GDM1 (cell line): ENCODE results near the gene LAP3.
A peak's percentile ranks its signal among the peaks of the same experiment; 100 is the strongest.
"Not testable (repeated sequence)": the region's sequence is repeated elsewhere in the genome, so short reads cannot be mapped to it uniquely, and the experiment has no call there.

Experiments
- DNase-seq: peaks from one replicate; lab custom pipeline; 2025; lab: John Stamatoyannopoulos, UW

The LAP3 gene

DNA sequence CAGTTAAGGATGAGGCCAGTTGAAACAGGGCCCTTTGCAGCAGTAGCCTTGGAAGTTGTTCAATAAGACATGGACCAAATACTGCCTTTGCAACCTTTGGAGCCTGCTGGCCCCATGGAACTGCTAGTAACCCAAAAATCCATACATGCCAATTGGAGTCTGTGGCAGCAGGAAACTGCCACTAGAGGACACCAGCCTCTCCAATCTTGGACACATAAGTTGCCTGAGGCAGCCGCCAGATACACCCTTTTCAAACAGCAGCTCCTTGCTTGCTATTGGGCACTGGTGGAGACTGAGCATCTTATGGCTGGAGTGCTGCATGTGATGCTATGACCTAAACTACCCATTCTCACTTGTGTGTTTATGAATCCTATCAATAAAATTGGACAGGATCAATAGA lies 14.8 kb upstream of the LAP3 start:
- no peak for DNase-seq

DNA sequence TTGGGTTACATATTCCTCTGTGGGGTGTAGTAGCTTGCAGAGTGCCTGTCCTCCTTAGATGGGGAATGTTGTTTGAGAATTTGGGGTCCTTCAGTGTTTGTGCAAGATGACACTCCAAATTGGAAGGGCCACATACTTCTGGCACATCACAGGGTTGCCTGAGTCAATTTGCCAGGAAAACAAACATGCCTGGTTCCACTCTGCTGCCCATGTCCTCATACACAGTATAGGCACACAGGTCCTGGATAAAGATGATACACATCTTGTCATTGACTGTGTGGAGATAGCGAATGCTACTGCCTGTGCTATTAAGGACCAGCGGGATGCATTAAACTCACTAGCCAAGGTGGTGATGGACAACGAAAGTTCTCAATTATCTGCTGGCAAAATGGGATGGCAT lies 11.2 kb upstream of the LAP3 start:
- DNase-seq = no peak

DNA sequence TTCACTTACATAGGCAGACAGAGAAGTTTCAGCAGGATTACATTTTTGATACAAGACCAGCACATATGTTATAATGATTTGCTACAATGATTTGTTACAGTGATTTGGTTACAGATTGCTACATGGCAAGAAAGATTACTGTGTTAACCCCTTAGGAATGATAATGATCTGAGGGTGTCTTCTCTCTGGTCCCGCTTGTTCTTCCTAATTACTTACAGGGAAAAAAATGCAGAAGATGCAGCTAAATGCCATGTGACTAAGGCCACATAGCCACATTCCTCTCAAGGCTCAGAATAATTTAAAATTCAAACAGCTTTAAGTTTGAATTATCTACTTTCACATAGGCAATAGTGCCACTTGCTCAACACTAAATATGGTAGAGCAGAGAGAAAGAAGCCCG lies 9.7 kb upstream of the LAP3 start:
- no peak for DNase-seq

DNA sequence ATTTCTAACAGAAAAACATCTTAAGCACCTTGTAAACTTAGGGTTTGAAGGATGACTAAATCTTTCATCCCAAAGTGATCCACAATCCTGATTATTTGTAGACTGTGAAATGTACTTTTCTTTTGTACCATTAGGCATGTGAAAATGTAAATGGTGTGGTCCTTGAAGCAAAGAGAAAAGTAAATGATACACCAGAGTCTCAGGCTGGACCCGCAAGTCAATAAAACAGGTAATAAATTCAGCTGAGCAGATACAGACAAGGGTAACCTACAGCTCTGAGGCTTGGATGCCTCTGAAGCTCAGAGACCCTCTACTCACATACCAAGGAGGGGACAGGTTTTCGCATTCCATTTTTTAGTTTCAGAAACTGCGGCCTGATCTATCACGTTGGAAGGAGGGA lies 2.8 kb upstream of the LAP3 start:
- no peak for DNase-seq

DNA sequence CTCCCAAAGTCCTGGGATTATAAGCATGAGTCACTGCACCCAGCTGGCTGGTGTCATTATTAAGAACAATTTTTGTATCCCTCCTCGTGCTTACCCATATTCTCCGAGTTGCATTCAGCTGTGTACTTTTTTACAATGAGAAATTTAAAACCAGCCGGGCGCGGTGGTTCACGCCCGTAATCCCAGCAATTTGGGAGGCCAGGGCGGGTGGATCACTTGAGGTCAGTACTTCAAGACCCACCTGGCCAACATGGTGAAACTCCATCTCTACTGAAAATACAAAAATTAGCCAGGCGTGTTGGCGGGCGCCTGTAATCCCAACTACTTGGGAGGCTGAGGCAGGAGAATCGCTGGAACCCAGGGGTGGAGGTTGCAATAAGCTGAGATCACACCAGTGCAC lies 1.8 kb upstream of the LAP3 start:
- not testable (repeated sequence) for DNase-seq

DNA sequence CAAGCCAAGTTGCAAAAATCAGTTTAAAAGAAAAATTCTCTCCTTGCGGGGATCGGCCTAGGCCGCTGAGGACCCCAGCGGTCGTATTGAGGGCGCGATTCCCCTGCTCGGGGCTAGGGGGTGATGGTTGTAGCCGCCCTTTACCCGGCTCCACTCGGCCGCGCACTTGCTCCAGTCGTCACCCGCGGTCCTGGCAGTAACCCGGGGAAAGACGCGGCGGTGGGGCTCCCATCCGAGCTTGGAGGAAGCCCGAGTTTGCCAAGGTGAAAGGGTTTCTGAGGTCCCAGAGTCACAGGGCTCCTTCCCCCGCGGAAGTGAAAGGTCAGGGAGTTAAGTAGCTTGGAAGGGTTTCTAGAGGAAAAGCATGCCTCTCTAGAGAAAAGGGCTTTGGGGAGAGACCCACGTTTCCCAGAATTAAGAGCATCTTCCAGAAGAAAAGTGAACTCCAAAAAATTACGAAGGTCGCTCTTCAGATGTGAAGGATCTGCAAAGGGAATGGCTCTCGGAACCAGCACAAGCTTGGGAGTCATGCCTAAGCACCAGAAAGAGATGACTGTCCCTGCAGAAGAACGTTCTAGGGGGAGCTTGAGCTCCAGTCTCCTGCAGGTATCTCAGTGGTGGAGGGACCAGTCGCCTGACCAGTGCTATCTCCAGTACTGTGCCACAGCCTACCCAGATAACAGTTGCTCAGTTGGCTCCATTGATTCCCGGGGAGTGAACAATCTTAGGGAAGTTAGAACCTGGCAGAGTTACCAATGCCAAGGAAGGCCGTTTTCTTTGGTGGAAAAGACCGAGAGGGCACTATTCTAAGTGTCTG lies 875 bp downstream of the LAP3 start:
- DNase-seq = no peak

DNA sequence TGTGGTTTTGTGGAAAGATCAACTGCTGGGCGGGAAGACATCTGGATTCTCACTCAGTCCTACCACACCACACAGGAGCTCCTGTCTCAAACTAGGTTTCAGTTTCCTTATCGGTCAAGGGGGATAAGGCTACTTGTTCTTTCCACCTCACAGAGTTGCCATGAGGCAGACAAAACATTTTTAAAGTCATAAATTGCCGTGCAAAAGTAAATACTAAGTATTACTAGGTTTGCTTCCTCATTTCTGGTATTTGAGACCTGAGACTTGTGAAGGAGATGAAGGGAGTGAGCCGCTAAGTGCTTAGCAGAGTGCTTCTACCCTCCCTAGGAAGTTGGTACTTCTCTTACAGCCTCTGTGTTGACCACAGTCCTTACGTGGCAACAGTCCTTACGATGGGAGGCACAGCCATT lies 1.5 kb downstream of the LAP3 start:
- DNase-seq = peak; percentile 6

DNA sequence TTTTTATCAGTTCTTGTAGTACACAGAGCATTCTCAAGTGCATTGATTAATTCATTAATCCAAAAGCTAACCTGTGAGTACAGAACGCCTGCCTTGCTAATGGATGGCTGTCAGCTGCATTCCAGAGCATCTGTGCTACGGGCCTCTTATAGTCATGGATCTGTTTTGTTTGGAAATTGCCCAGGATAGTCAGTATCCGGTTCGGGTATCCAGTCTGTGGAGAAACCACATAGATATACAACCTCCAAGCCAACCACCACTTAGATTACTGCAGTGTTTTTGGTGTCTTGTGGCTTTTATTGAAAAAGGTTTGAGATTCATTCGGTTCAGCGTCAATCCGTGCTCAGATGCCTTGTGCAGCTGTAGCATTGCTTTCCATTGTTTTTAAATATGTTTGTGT lies 4.0 kb downstream of the LAP3 start:
- no peak for DNase-seq

DNA sequence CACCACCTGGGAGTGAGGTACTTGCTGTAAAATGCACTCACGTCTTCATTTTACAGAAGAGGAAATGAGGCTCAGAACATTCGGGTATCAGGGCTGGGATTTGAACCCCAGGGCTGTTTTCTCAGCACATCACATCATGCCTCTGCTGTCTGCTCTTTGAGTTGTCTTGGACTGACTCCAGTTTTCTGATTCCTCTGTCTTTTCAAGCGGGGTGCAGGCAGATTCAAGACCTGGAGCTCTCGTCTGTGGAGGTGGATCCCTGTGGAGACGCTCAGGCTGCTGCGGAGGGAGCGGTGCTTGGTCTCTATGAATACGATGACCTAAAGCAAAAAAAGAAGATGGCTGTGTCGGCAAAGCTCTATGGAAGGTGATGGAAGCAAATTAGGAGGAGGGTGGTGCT lies 6.3 kb downstream of the LAP3 start:
- DNase-seq = no peak

DNA sequence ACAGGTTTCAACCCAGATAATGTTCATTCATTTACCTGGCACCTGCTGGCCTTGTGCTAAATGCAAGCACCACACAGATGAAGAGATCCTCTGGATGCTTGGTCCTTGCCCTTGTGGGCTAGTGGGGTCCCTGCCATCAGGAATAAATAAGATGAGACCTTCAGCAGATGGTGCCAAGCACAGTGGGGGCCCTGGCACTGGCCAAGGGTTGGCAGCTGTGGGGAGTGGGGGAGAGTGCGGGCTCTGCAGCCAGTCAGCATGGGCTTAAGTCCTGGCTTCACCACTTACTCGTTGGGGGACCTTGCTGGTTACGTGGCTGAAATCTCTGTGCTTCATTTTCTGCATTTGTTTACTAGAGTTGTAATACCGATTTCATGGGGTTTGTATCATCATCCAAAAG lies 6.9 kb downstream of the LAP3 start:
- DNase-seq = no peak

DNA sequence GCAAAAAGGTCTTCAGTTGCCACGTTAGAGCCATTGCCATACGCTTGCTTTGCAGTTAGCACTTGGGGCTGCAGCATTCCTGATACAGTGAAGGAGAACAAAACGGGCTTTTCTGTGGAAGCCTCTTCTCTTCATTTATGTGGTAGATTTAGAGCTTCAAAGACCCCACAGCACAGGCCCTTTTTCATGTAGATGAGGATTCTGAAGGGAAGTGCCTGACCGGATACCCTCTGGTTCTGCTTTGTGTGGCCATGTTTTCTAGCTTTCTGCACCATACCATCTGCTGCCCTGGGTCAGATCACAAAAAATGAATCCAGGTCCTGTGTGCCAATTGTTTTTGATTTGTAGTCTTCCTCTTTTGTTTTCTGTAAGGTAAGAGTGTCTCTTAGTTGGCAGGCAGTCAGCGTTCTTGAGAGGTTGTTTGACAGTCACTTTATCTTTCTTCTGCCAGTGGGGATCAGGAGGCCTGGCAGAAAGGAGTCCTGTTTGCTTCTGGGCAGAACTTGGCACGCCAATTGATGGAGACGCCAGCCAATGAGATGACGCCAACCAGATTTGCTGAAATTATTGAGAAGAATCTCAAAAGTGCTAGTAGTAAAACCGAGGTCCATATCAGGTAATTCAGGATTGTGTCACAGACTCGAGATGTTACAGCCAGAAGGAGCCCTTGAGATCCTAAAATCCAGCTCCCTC lies 7.7 kb downstream of the LAP3 start:
- DNase-seq = no peak

DNA sequence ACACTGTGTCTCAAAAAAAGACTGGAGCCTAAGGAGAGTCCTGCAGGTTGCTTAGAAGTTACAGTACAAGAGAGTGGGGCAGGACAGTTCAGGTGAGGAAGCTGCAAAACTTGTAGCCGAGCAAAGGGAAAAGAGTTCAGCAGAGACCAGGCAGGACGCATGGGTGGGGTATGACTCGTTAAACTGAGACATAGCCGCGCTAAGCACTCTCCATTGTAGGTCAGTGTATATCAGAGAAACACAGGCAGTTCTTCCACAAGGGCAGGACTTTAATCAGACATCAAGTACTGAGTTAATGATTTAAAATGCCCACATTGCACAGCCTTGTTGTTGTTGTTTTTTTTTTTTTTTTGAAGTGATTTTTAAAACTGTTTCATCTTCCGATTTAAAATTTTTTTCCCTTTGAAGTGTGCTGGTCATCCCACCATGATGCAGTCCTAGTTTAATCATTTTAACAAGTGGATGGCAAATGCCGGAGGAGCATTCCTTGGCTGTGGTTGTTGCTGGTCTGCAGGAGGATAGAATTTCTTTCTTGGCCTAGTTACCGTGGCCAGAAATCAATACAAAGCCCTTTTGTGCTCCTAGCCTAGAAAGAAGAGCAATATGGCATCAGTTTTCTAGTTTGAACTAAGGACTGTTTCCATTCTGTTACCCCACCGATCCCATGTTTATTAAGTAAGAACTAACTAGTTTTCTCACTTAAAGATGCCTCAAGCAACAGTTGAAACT lies 10.3 kb downstream of the LAP3 start:
- DNase-seq = no peak

DNA sequence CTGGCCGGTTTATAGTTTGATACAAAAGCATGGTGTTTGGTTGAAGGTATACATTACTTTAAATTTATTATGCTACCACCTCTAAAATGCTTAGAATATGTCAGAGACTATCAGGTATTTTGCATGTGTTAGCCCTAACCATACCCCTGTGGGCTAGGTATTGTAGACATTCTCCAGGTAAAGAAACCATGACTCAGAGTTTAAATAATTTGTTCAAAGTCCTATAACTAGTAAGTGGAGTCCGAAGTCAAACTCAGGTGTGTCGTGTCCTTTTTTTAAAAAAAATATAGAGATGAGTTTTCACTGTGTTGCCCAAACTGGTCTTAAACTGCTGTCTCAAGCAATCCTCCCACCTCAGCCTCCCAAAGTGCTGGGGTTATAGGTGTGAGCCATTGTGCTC lies 12.4 kb downstream of the LAP3 start:
- no peak for DNase-seq

DNA sequence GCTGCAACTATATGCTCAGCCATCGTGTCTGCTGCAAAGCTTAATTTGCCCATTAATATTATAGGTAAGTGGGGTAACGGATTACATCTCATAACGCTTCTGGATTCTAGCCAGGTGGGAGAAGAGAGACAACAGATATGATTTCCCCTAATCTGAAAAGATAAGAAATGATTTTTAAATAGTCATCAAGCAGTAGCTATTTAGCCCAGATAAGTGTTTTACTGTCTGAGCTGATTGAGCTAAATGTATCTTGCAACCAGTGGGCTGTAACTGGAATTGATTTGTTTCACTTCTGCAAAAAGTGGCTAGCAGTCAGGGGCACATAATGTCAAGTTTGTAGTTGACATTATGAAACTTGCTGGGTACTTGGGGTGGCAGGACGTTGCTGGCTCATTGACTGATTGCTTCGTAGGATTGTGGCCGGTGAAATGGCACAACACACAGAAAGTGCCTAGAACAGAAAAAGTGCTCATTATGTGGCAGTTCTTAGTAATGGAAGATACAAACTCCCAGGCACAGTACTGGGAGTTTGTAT lies 18.5 kb downstream of the LAP3 start:
- no peak for DNase-seq

DNA sequence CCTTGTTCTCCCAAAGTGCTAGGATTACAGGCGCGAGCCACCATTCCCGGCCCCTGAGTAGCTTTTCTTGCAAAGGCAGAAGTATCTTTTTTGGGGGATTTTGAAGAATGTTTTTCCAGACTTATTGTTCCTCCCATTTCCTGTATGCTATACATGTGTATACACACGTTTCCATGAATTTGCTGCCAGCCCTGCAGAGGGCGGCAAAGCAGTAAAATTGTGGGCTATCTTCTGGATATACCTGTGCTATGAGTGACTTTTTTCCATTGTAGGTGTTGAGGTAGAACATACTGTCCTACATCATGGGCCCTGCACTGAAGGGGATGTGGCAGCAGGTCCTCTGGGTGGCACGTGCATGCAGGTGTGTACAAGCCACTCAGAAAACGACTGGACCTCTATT lies 20.5 kb downstream of the LAP3 start:
- DNase-seq = no peak

DNA sequence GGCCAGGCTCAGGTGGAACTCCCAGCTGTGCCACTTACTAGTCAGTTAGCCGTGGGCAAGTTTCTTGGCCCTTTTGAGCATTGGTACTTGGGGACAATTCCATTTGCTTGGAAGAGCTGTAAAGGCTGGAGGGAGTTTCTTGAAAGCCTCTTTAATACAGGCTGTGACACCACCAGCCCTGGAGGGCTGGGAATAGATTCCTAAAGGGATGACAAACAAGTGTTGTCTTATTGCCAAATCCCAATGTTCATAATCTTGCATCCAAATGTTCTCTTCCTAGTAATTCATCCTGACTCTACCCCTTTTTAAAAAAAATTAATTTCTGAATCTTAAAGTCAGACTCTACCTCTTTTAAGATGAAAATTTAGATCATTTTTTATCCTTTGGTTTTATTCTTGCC lies 22.8 kb downstream of the LAP3 start:
- no peak for DNase-seq

DNA sequence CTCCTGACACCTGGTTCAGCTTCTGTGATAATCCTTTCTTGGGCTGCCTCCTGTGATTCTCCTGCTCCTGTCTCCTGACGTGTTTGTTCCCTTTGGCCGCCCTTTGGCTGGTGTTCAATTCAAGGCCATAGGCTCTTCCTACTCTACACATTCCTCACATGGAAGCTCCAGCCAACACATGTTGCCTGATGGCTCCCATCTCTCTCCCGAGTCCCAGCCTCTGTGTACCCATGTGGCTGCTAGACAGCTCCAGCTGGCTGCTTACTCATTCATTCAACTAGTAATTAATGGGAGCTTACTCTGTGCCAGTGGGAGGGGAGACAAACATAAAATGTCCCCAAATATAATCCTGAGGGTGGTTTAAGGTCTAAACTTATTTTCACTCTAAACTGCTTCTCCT lies 28.2 kb downstream of the LAP3 start:
- DNase-seq = no peak

DNA sequence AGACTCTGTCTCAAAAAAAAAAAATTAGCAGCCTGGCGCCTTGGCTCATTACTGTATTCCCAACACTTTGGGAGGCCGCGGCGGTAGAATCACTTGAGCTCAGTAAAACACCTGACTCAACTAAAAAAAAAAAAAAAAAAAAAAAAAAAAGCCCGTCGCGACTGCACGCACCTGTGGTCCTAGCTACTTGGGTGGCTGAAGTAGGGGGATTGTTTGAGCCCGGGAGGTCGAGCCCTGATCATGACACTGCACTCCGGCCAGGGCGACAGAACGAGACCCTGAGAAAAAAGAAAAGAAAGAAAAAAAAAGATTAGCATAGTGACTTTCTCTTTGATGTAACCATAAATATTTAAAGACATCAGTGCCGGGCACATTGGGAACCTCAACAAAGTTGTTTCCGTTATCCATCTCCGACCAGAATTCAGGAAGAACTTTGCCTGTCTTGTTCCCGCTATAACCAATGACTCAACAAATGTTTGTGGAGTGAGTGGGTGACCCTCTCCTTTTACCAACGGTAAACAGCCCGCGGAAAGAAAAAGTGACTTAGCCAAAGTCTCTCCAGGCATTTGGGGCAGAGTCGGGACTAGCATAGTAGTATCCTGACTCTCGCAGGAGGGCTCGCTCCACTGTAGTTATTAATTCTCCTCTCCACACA lies 36.9 kb downstream of the LAP3 start:
- no peak for DNase-seq

DNA sequence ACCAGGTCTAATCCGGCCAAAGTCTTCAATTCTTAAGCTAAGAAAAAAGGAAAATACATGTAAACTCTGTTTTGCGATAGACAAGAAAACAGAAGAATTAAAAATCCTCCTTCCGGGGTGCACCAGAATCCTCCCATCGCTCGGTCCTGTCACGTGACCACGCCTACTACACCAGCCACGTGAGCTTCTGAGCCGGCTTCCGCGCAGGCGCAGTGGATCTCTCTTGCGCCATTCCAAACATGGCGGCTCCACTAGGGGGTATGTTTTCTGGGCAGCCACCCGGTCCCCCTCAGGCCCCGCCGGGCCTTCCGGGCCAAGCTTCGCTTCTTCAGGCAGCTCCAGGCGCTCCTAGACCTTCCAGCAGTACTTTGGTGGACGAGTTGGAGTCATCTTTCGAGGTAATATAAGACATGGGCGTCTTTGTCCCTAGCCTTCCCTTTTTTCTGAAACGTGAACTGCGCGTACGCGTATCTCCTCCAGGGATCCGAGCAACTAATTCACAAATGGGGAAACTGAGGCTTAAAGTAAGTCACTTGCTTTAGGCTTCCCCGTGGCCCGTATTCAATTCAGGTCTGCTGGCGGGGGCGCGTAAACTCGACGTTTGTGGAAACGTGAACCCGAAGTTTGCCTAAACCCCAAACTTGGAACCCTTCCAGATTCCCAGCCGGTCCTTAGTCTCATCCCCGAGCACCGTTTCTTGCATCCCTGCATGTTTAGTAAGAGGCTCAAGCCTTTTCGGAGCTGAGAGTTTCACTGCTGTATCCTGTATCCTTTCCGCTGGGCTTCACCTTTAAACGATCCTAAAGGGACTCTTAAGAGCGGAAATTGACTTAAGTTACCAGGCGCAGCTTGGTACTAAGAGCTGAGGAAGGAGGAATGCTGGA lies 37.7 kb downstream of the LAP3 start, which contains the start of gene MED28:
TSS of gene MED28 (plus strand) at position 226 of the 884 bp plus-strand sequence. CDS start at position 240, 14 bp downstream.
- DNase-seq = peak; percentile 87

DNA sequence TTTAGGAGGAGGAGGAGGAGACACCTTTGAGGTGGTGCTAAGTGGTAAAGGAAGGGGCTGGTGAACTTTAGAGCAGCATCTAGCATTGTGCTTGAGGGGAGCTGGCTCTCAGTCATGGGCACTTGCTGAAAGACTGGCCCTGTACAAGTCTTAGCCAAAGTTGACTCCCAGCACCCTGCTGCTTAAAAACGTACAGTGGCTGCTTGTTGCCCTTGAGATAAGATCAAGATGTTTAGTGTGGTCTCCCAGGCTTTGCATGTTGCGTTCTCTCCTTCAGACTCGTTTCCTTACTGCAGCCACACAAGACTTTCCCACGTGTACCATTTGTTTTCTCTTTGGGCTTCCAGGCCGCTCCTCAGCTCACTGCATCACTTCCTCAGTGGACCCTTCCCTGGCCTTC lies 39.3 kb downstream of the LAP3 start:
- no peak for DNase-seq

DNA sequence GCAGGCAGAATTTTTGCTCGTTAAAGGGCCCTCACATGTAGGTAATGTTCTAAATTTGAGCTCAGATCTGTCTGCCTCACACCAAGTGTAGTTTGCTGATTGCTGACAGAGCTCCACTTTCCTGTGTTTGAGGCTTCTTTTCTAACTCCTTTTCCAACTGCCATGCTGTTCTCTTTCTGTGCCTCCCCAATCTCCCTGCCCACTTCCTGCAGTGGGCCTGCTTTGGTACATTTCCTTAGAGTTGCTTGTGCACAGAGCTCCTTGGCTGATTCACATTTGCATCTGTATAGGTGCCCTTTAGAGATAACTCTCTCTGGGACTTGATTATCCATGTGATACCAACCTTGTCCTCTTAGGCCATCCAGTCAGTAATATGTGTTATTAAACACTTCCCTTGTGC lies 41.9 kb downstream of the LAP3 start:
- no peak for DNase-seq
